Spleen (tissue), 13 donors: ENCODE data around the gene CEP57. TPM values are rescaled to one million over a fixed set of nuclear protein-coding genes. Genes with fewer than 3 reads are reported as not detected.

Experiments
- DNase-seq: peaks from one replicate; pipeline ENCODE4 v3.0.0-alpha.2; 2020
- H3K27ac ChIP-seq, 8 donors: fragments of 200-600 bp; sonication (generic) in 7 of 8; 1 replicate in 4 of 8; 2 replicates in 4 of 8; pipeline versions ENCODE4 v1.5.0 to v1.8.0; 2016 to 2021; ENCODE audit warnings: inconsistent platforms in 4 of 8, mild to moderate bottlenecking in 4 of 8, moderate library complexity in 1 of 8
- H3K27me3 ChIP-seq, 7 donors: fragments of 200-600 bp; sonication (generic) in 6 of 7; replicated peaks in 1 of 7; 1 replicate in 4 of 7; 2 replicates in 3 of 7; pipeline versions ENCODE4 v1.5.0 to v1.8.0; 2016 to 2021; ENCODE audit warnings: inconsistent platforms in 3 of 7, mild to moderate bottlenecking in 1 of 7
- H3K36me3 ChIP-seq, 6 donors: fragments of 200-600 bp; sonication (generic) in 5 of 6; 1 replicate in 4 of 6; 2 replicates in 2 of 6; pipeline versions ENCODE4 v1.5.0 to v1.8.0; 2016 to 2021; ENCODE audit warnings: inconsistent platforms in 2 of 6
- H3K4me1 ChIP-seq, 6 donors: fragments of 200-600 bp; sonication (generic) in 5 of 6; 1 replicate in 3 of 6; 2 replicates in 3 of 6; pipeline versions ENCODE4 v1.5.0 to v1.8.0; 2016 to 2021; ENCODE audit warnings: inconsistent platforms in 3 of 6
- H3K4me3 ChIP-seq, 8 donors: fragments of 200-600 bp; sonication (generic) in 7 of 8; 1 replicate in 4 of 8; 2 replicates in 4 of 8; pipeline versions ENCODE4 v1.5.0 to v1.8.0; 2016 to 2021; ENCODE audit warnings: inconsistent platforms in 4 of 8, mild to moderate bottlenecking in 4 of 8, moderate library complexity in 2 of 8
- H3K9me3 ChIP-seq, 8 donors: fragments of 200-600 bp; sonication (generic) in 7 of 8; 1 replicate in 4 of 8; 2 replicates in 4 of 8; pipeline versions ENCODE4 v1.5.0 to v1.8.0; 2016 to 2021; ENCODE audit warnings: inconsistent platforms in 4 of 8
- POLR2A ChIP-seq, 3 donors: fragments of 450-650 bp; IDR thresholded peaks; one replicate each; pipeline ENCODE4 v1.5.1; 2017; ENCODE audit warnings: antibody characterized with exemption in 3 of 3, mild to moderate bottlenecking in 1 of 3
- POLR2AphosphoS5 ChIP-seq, 3 donors: sonication (generic); formaldehyde crosslinking; IDR thresholded peaks; one replicate each; pipeline ENCODE4 v1.5.1; 2017; ENCODE audit warnings: antibody characterized with exemption in 3 of 3
- WGBS, 5 donors: extraction: QIAGEN DNeasy Blood & Tissue Kit in 3 of 5; methylation state at CpG; one replicate each; pipeline versions ENCODE4 v1.1.5 to v1.1.7; 2013 to 2018; 5-methylcytosine and 5-hydroxymethylcytosine counted together
- intact Hi-C: fragments of 100-400 bp; cut with DNase I; formaldehyde crosslinking; loops from one replicate; pipeline ENCODE4 v1.15.0; 2023; ENCODE audit warnings: low total_unique reads
- long read RNA-seq, 2 donors: transcript quantifications; one replicate each; lab custom pipeline, GENCODE V29; 2026
- polyA plus RNA-seq, 3 donors: library from polyadenylated mRNA; stranded (reverse); fragments of 200-250 nt; gene quantifications; one replicate each; pipeline ENCODE4 v1.2.1, GENCODE V29; 2013
- total RNA-seq, 7 donors: library from RNA; depleted of rRNA in 3 of 7; stranded (reverse); fragments of >200 nt in 3 of 7; fragmentation: NEBNext Ultra II Directional in 4 of 7; extraction: Animal tissue kit (Norgen Biotek cat#: 25700) in 4 of 7; gene quantifications; one replicate each; pipeline versions ENCODE4 v1.1.0 to v1.2.1, GENCODE V29; 2016 to 2021
- TF ChIP-seq, protein P1 (sequence below), 11 experiments: fragments of 200-600 bp in 7 of 11; fragments of 450-650 bp in 4 of 11; sonication (generic) in 4 of 11; IDR thresholded peaks in 8 of 11; conservative IDR thresholded peaks in 3 of 11; 1 replicate in 7 of 11; 2 replicates in 4 of 11; pipeline versions ENCODE4 v1.4.0 to v1.8.0; 2016 to 2021; ENCODE audit warnings: antibody characterized with exemption in 11 of 11, inconsistent platforms in 4 of 11, mild to moderate bottlenecking in 1 of 11
- donor health status: healthy with polysubstance abuse.
- donor health status: DM: no; HTN: no; CAD: no; lungs with moderate emphysema.
- donor health status: DM: no; HTN: no; CAD: no.
- donor health status: Bipolar disorder and iron deficiency.
- donor health status: healthy.
- donor health status: DM: no; HTN: no; CAD: no.
- donor health status: DM: yes; HTN: yes; CAD: no.

CEP57 gene
- total RNA-seq: 10 to 100 TPM; 36.3 to 50.4 (median 43.5) TPM
- 10 to 100 TPM; 19.2 to 23.5 (median 22.2) TPM for polyA plus RNA-seq
- long read RNA-seq, donor 1, transcript CEP57-210 (7 exons, 2,084 nt): minor isoform, 7 of 25 reads
- long read RNA-seq, donor 1, transcript CEP57-209 (3 exons, 2,632 nt): major isoform, 10 of 25 reads
- long read RNA-seq, donor 1, partial matches to known transcripts: 7 of 25 reads
- long read RNA-seq, donor 1, other reads (novel, unspliced or antisense): 0 of 25 reads
- long read RNA-seq, donor 2, transcript CEP57-209 (3 exons, 2,632 nt): major isoform, 8 of 13 reads
- long read RNA-seq, donor 2, partial matches to known transcripts: 0 of 13 reads
- long read RNA-seq, donor 2, other reads (novel, unspliced or antisense): 0 of 13 reads

DNA sequence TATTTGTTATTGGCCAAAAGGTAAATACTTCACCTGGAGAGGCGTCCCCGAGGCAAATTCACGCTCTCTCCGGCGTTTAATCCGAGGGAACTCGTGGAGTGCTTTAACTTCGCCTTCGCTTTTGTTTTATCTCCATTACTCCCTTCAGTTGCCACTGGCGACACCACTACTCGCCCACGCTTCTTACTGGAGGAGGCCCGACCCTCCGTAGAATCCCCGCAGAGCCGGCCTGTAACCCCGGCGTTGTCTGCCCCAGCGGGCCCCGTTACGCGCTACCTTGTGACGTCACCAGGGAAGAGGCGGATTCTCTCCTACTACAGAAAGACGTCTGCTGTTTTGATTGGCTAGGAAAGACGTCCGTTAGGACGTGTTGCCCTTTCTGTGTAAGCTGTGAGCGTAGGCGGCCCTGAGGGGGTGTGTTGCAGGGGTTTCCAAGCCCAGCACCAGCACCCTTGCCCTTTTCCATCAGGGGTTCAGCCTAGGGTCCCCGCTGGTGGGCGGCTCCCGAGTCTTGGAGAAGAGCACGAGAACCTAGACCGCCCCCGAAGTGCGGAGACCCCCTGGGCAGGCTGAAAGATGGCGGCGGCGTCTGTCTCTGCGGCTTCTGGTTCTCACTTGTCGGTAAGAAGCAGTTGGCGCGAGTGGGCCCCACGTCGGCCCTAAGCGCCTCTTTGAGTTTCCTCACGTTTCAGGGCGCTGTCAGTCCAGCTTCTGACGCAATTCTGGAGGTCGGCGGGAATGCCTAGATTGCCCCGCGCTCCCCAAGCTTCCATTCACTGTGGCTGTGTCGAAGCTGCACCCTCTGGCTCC, at the start of gene CEP57:
CEP57 (plus strand) TSS at position 376 of the 810 bp plus-strand sequence; CDS start at position 577, 201 bp downstream.
- Histone ChIP-seq H3K4me3 (peak within 1 kb of the TSS; percentile 68 to 94 (median 85)), H3K9me3 (no peaks in the 10 kb centered on the region), H3K27ac (peak within 1 kb of the TSS; percentile 97 to 100 (median 99)), H3K4me1 (peaks cover 7 to 79% (median 39%) of the 10 kb centered on the region in 6 donors), H3K27me3 (no peaks in the 10 kb centered on the region), H3K36me3 (peaks cover 0 to 26% (median 19%) of the 10 kb centered on the region in 6 donors)
- 0 to 1% (median 0%) methylated on average over 27 to 55 of the region's 55 CpGs for WGBS, 5 donors
- DNase-seq: peak; percentile 98
- TF ChIP-seq, protein P1, sequence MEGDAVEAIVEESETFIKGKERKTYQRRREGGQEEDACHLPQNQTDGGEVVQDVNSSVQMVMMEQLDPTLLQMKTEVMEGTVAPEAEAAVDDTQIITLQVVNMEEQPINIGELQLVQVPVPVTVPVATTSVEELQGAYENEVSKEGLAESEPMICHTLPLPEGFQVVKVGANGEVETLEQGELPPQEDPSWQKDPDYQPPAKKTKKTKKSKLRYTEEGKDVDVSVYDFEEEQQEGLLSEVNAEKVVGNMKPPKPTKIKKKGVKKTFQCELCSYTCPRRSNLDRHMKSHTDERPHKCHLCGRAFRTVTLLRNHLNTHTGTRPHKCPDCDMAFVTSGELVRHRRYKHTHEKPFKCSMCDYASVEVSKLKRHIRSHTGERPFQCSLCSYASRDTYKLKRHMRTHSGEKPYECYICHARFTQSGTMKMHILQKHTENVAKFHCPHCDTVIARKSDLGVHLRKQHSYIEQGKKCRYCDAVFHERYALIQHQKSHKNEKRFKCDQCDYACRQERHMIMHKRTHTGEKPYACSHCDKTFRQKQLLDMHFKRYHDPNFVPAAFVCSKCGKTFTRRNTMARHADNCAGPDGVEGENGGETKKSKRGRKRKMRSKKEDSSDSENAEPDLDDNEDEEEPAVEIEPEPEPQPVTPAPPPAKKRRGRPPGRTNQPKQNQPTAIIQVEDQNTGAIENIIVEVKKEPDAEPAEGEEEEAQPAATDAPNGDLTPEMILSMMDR (IDR thresholded peaks at IDR 0.05 in 8 of 11, conservative IDR thresholded peaks at IDR 0.05 in 3 of 11): no peak
- TF ChIP-seq POLR2AphosphoS5 (IDR thresholded peaks at IDR 0.05): peak; percentile 82 to 86 (median 85)
- intact Hi-C loops: no loop called here

DNA sequence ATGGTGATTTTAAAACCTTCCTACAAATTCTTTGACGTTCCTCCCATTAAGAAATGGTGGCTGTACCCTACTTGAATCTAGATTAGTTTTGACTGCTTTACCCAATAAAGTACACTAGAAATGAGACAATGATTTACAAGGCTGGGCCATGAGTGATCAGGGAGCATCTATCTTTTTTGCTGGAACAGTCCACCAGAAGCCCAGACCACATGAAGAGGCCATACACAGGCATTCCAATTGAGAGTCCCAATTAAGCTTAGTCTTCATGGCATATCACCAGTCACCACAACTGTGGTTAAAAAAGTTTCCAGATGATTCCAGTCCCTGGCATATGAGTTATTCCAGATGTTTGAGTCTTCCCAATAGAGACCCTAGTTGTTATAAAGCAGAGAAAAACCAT, 40.2 kb upstream of the CEP57 start:
- WGBS, 5 donors: 84 to 100% (median 89%) methylated on average over 1 of the region's 1 CpG
- H3K27me3 ChIP-seq: no peaks in the 10 kb centered on the region
- DNase-seq: no peak
- TF ChIP-seq POLR2A (IDR thresholded peaks at IDR 0.05) (no peak), POLR2AphosphoS5 (IDR thresholded peaks at IDR 0.05) (no peak)
- TF ChIP-seq, protein P1 (IDR thresholded peaks at IDR 0.05 in 8 of 11, conservative IDR thresholded peaks at IDR 0.05 in 3 of 11): no peak
- no peaks in the 10 kb centered on the region for H3K36me3 ChIP-seq
- intact Hi-C loops: no loop called here
- no peaks in the 10 kb centered on the region for H3K4me1 ChIP-seq
- no peaks in the 10 kb centered on the region for H3K9me3 ChIP-seq
- no peak overlapping the region for H3K27ac ChIP-seq
- H3K4me3 ChIP-seq: no peak overlapping the region

DNA sequence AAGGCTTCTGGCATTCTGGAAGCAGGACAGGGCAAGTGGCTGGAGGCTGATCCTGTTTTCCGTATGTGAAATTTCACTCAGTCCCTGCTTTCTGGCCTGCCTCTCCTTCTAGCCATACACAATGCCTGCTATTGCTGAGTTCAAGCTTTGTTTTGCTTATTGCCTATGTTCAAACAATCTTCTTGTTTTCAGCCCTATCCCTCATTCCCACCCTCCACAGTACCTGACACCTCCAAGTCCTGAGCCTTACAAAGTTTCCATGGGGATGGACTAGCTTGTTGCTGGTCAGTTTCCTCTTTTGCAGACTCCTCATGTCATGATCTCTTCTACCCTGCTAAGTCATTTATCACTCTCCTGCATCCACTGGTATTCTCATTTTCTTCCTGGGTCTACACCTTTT, 38.8 kb upstream of the CEP57 start:
- H3K4me3 ChIP-seq: no peak overlapping the region
- no peak for DNase-seq
- intact Hi-C loops: no loop called here
- no peaks in the 10 kb centered on the region for H3K9me3 ChIP-seq
- no peaks in the 10 kb centered on the region for H3K36me3 ChIP-seq
- TF ChIP-seq, protein P1 (IDR thresholded peaks at IDR 0.05 in 8 of 11, conservative IDR thresholded peaks at IDR 0.05 in 3 of 11): no peak
- TF ChIP-seq POLR2A (IDR thresholded peaks at IDR 0.05): no peak
- TF ChIP-seq POLR2AphosphoS5 (IDR thresholded peaks at IDR 0.05): no peak
- H3K27ac ChIP-seq: no peak overlapping the region
- no peaks in the 10 kb centered on the region for H3K4me1 ChIP-seq
- H3K27me3 ChIP-seq: no peaks in the 10 kb centered on the region
- WGBS, 5 donors: 93 to 100% (median 94%) methylated on average over 1 of the region's 1 CpG

DNA sequence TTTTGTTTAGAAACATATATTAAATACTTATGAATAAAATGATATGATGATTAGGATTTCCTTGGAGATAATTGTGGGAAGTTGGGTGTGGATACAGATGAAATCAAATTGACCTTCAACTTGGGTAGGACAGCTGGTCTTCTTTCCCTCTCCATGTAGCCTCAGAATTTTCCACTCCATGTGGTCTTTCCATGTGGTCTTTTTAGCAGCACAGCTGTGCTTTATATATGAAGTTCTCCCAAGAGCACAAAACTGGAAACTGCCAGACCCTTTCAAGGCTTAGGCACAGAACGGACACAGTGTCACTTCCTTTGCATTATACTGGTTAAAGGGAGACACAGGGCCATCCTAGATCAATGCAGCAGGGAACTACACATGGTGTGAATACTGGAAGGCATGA, 29.4 kb upstream of the CEP57 start:
- Histone ChIP-seq H3K9me3 (no peaks in the 10 kb centered on the region), H3K27ac (peak overlapping the region in 1 of 8 donors; percentile 13), H3K36me3 (no peaks in the 10 kb centered on the region), H3K4me3 (no peak overlapping the region), H3K27me3 (no peaks in the 10 kb centered on the region), H3K4me1 (peaks cover 0 to 25% (median 4%) of the 10 kb centered on the region in 6 donors)
- 64 to 76% (median 73%) methylated on average over 1 of the region's 1 CpG for WGBS, 5 donors
- intact Hi-C loops: loop anchor here (5.0 to 10.0 kb wide), 2 partner anchors 54 to 686 kb away; no protein-coding TSS in a partner anchor
- TF ChIP-seq, protein P1 (IDR thresholded peaks at IDR 0.05 in 8 of 11, conservative IDR thresholded peaks at IDR 0.05 in 3 of 11): no peak
- TF ChIP-seq POLR2A (IDR thresholded peaks at IDR 0.05) (no peak), POLR2AphosphoS5 (IDR thresholded peaks at IDR 0.05) (no peak)
- no peak for DNase-seq
